RWPE2 (cell line): ENCODE measurements around the gene GINS1.
A peak's percentile ranks its signal among the peaks of the same experiment; 100 is the strongest.

Experiments
- ATAC-seq: fragments of 200-7000 bp; cut with Tn5 transposase; 3 replicates; pipeline ENCODE4 v1.9.1; 2021; ENCODE audit warnings: low read depth
- DNase-seq: peaks from one replicate; pipeline ENCODE4 v3.0.0-alpha.2; 2020; ENCODE audit warnings: low spot score
- H3K27ac ChIP-seq: fragments of 450-650 bp; 2 replicates; pipeline ENCODE4 v1.5.1; 2017; ENCODE audit warnings: mild to moderate bottlenecking; ENCODE audit not compliant: poor library complexity, severe bottlenecking
- H3K27me3 ChIP-seq: fragments of 250-450 bp; sonication (Bioruptor Pico); 2 replicates; pipeline ENCODE4 v1.5.1; 2021; ENCODE audit warnings: mild to moderate bottlenecking, moderate library complexity; ENCODE audit not compliant: insufficient read depth, poor library complexity, severe bottlenecking
- H3K36me3 ChIP-seq: fragments of 250-450 bp; sonication (Bioruptor Pico); 2 replicates; pipeline ENCODE4 v1.5.1; 2020; ENCODE audit warnings: low read depth, mild to moderate bottlenecking, moderate library complexity
- H3K4me1 ChIP-seq: fragments of 250-450 bp; sonication (Bioruptor Pico); 2 replicates; pipeline ENCODE4 v1.5.1; 2021; ENCODE audit warnings: mild to moderate bottlenecking, moderate library complexity; ENCODE audit not compliant: insufficient read depth, poor library complexity, severe bottlenecking
- H3K4me3 ChIP-seq: fragments of 250-450 bp; sonication (Bioruptor Pico); 2 replicates; pipeline ENCODE4 v1.5.1; 2021; ENCODE audit warnings: mild to moderate bottlenecking, moderate library complexity; ENCODE audit not compliant: severe bottlenecking
- H3K9me3 ChIP-seq: fragments of 250-450 bp; sonication (Bioruptor Pico); 2 replicates; pipeline ENCODE4 v1.5.1; 2021; ENCODE audit warnings: mild to moderate bottlenecking, moderate library complexity; ENCODE audit not compliant: severe bottlenecking
- TF ChIP-seq, protein P1 (sequence below): fragments of 450-650 bp; IDR thresholded peaks from one replicate; pipeline ENCODE4 v1.5.1; 2017; ENCODE audit warnings: mild to moderate bottlenecking, moderate library complexity; ENCODE audit not compliant: poor library complexity, severe bottlenecking

GINS1 gene

DNA sequence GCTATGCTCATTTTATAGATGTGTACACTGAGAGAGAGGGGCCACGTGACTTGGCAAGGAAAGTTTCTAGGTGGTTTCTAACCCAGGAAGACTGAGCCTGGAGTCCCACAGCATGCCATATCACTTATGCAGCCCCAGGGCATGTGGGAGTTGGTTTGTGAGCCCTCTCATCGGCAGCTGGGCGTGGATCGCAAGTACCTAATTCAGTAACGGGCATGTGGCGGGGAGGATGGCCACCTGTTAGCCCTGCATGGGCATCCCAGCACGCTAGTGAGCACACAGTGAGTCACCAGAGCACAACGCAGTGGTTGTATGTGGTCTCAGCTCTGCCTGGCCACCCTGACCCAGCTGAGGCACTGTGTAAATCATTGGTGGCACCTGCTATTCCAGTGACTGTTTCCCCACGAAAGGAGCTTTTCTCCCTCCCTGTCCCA is 89.5 kb downstream of the GINS1 start:
- H3K27ac ChIP-seq = no peak overlapping the region
- no peaks in the 10 kb centered on the region for H3K9me3 ChIP-seq
- TF ChIP-seq, protein P1, sequence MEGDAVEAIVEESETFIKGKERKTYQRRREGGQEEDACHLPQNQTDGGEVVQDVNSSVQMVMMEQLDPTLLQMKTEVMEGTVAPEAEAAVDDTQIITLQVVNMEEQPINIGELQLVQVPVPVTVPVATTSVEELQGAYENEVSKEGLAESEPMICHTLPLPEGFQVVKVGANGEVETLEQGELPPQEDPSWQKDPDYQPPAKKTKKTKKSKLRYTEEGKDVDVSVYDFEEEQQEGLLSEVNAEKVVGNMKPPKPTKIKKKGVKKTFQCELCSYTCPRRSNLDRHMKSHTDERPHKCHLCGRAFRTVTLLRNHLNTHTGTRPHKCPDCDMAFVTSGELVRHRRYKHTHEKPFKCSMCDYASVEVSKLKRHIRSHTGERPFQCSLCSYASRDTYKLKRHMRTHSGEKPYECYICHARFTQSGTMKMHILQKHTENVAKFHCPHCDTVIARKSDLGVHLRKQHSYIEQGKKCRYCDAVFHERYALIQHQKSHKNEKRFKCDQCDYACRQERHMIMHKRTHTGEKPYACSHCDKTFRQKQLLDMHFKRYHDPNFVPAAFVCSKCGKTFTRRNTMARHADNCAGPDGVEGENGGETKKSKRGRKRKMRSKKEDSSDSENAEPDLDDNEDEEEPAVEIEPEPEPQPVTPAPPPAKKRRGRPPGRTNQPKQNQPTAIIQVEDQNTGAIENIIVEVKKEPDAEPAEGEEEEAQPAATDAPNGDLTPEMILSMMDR = no peak
- no peak for DNase-seq
- no peaks in the 10 kb centered on the region for H3K4me1 ChIP-seq
- H3K36me3 ChIP-seq = no peaks in the 10 kb centered on the region
- ATAC-seq = peak; percentile 90
- no peaks in the 10 kb centered on the region for H3K27me3 ChIP-seq
- H3K4me3 ChIP-seq = no peak overlapping the region

DNA sequence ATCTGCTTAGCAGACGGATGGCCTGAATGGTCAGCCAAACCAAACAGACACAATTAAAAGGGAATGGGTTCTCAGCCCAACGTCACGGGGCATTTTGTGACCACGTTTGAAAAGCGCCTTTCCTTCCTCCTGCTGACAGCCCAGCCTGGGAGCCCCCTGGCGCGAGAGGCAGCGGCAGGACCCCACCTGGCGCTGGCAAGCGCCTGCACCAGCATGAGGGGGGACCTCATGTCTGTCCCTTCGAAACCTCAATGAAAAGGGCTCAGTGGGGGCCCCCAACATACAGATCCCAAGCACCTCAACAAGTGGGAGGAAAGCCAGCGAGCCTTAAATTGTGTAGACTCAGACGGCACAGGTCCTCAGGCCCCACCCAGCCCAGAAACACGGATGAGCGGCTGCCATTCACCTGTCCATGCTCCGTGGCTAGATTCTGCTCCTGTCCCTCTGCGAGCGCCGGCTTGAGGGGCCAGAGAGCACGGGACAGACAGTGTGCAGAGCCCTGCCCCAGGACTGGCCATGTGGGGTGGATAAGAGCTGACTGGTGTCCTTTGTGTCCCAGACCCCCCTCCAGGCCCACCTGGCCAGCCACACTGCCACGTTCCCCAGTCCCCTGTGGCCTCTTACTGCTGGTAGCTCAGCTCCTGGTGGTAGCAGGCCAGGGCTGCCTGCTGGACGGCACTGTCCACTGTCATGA is 90.3 kb downstream of the GINS1 start:
- no peak overlapping the region for H3K4me3 ChIP-seq
- no peak for ATAC-seq
- H3K27ac ChIP-seq = no peak overlapping the region
- H3K27me3 ChIP-seq = no peaks in the 10 kb centered on the region
- TF ChIP-seq, protein P1 = no peak
- no peaks in the 10 kb centered on the region for H3K36me3 ChIP-seq
- no peaks in the 10 kb centered on the region for H3K9me3 ChIP-seq
- no peaks in the 10 kb centered on the region for H3K4me1 ChIP-seq
- no peak for DNase-seq
